Activated T-cell treated with anti-CD3 and anti-CD28 coated beads, Interleukin-2, amount 50 U/mL, for 24 hours (primary cell): Measurements from ENCODE around the gene PCDH18.
"Not testable (repeated sequence)": the region's sequence is repeated elsewhere in the genome, so short reads cannot be mapped to it uniquely, and the experiment has no call there.

ENCODE experiments used
- DNase-seq: peaks from one replicate; pipeline ENCODE4 v3.0.0-alpha.2; 2020
- H3K27ac Mint-ChIP-seq: 2 replicates; pipeline ENCODE4 v1.8.0; 2020; ENCODE audit warnings: mild to moderate bottlenecking, mixed read lengths
- H3K27me3 Mint-ChIP-seq: 2 replicates; pipeline ENCODE4 v1.8.0; 2020; ENCODE audit warnings: mixed read lengths
- H3K36me3 Mint-ChIP-seq: 2 replicates; pipeline ENCODE4 v1.8.0; 2020; ENCODE audit warnings: low read depth, mixed read lengths
- H3K4me1 Mint-ChIP-seq: 2 replicates; pipeline ENCODE4 v1.8.0; 2020; ENCODE audit warnings: low read depth, mixed read lengths
- H3K4me3 Mint-ChIP-seq: 2 replicates; pipeline ENCODE4 v1.8.0; 2020; ENCODE audit warnings: mild to moderate bottlenecking, moderate library complexity, mixed read lengths
- H3K9me3 Mint-ChIP-seq: 2 replicates; pipeline ENCODE4 v1.8.0; 2020; ENCODE audit warnings: mixed read lengths

The PCDH18 gene

DNA sequence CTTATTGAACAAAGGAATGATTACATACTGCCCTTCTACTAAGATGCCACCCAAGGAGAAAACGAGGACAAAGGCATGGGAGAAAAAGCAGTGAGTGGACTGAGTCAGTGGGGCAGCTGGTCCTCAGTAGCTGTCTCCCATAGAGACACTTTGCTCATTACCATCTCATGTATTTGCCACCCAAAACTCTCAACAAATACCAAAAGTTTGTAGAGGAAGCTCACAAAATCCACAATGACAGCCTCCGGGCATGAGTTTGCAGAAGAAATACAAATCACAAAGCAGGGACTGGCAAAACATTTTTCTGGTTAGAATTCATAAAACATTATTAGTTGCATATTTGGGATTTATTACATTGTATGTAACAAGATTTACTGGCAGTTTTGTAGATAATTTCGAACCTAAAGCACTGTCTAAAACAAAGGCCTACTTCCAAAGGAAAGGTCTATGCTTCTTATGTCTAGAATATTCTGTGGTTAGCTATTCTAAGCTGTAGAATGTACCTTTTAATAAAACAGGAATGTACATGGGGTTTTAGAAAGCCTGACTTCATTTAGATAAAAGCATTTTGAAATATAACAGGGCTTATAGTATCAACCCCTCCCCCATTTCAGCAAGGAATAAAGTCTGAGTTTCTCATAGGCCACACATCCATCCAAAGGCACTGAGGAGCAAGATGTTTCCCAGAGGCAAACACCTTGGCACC, 17.7 kb downstream of the PCDH18 start:
- DNase-seq: no peak
- H3K27ac Mint-ChIP-seq: no peak overlapping the region
- H3K4me1 Mint-ChIP-seq: no peaks in the 10 kb centered on the region
- H3K36me3 Mint-ChIP-seq: no peaks in the 10 kb centered on the region
- H3K27me3 Mint-ChIP-seq: no peaks in the 10 kb centered on the region
- H3K9me3 Mint-ChIP-seq: peaks cover 3% of the 10 kb centered on the region
- H3K4me3 Mint-ChIP-seq: no peak overlapping the region

DNA sequence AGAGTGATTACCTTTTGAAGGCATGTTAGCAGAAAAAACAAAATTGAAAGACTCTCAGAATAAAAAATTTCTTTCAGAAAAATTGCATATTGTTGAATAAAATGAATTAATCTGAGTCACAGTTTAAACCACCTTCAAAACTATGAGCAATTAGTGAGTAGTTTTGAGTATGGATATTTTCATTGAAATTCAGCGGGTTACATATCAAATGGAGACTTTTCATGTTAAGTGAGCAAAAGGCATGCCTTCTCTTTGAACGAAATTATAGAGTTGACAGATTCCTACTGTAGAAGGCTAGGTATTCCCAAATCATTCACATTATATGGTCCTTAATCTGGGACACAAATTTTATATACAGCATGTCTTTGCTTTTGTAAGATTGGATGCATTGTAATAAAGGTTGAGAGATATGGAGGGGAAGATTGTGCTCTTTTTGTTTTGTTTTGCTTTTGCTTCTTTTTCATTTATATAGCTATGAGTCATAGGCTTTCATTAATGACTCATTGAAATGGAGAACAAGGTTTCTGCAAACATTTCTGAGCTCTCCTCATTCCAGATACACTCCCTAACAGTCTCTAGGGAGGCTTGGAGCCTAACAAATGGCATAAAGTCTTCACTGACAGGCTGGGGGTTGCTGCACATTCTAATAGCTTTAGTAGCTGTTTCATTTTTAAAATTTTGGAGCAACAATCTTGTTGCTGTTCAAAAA, 21.6 kb downstream of the PCDH18 start:
- Mint-ChIP-seq H3K9me3 (peaks cover 3% of the 10 kb centered on the region), H3K27ac (no peak overlapping the region), H3K4me3 (no peak overlapping the region), H3K36me3 (no peaks in the 10 kb centered on the region), H3K4me1 (no peaks in the 10 kb centered on the region), H3K27me3 (no peaks in the 10 kb centered on the region)
- DNase-seq: no peak

DNA sequence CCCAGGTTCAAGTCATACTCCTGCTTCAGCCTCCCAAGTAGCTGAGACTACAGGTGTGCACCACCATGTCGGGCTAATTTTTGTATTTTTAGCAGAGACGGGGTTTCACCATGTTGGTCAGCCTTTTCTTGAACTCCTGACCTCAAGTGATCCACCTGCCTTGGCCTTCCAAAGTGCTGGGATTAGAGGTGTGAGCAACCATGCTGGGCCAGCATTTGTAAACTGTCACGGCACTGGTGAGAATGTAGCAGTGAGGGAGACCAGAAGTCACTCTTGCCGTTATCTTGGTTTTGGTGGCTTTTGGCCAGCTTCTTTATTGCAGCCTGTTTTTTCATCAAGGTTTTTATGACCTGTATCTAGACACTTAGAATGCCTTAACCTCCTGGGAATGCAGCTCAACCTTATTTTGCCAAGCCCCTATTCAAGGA, 22.4 kb downstream of the PCDH18 start:
- Mint-ChIP-seq H3K27ac (no peak overlapping the region), H3K9me3 (peaks cover 3% of the 10 kb centered on the region), H3K4me3 (no peak overlapping the region), H3K4me1 (no peaks in the 10 kb centered on the region), H3K36me3 (no peaks in the 10 kb centered on the region), H3K27me3 (no peaks in the 10 kb centered on the region)
- no peak for DNase-seq

DNA sequence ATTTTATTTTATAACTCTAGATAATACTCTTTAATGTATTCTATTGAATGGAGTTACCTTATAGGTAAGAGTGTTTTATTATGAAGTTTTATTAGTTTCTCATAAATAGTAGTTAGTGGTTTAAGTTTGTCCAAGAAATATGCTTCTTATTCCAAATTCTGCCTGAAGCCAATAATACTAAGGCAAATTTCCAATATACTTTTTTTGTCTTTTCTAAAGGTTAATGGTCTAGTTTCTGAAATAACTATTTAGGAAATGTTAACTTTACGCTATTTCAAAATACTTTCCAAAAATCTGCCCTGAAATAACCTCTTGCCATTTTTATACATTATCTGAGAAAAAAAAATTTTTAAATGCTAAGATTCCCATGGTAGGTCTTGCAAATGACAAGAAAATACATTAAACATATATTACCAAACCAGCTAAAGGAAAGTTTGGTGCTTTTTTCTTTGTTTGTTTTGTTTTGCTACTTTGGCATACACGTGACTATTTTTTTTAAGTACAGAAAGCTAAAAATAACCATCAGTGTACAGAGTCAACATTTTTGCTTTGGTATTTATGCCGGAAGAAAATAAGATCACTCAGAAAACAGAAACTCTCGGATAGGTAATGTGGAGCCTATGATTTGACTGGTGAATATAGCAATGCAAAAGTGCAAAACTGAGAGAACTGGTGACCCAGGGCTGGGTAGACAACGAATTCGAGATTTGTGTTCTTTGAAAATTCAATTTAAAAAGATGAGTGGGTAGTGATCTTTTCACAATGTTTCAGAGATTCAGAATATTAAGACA, 29.8 kb downstream of the PCDH18 start:
- H3K27me3 Mint-ChIP-seq: no peaks in the 10 kb centered on the region
- no peaks in the 10 kb centered on the region for H3K4me1 Mint-ChIP-seq
- H3K9me3 Mint-ChIP-seq: peaks cover 5% of the 10 kb centered on the region
- no peak overlapping the region for H3K27ac Mint-ChIP-seq
- no peak for DNase-seq
- H3K4me3 Mint-ChIP-seq: no peak overlapping the region
- no peaks in the 10 kb centered on the region for H3K36me3 Mint-ChIP-seq

DNA sequence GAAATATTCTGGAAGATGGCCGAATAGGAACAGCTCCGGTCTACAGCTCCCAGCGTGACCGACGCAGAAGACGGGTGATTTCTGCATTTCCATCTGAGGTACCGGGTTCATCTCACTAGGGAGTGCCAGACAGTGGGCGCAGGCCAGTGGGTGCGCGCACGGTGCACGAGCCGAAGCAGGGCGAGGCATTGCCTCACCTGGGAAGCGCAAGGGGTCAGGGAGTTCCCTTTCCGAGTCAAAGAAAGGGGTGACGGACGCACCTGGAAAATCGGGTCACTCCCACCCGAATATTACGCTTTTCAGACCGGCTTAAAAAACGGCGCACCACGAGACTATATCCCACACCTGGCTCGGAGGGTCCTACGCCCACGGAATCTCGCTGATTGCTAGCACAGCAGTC, 36.0 kb downstream of the PCDH18 start:
- not testable (repeated sequence) for H3K36me3 Mint-ChIP-seq, H3K9me3 Mint-ChIP-seq, H3K4me3 Mint-ChIP-seq, H3K27ac Mint-ChIP-seq, H3K4me1 Mint-ChIP-seq, H3K27me3 Mint-ChIP-seq, DNase-seq

DNA sequence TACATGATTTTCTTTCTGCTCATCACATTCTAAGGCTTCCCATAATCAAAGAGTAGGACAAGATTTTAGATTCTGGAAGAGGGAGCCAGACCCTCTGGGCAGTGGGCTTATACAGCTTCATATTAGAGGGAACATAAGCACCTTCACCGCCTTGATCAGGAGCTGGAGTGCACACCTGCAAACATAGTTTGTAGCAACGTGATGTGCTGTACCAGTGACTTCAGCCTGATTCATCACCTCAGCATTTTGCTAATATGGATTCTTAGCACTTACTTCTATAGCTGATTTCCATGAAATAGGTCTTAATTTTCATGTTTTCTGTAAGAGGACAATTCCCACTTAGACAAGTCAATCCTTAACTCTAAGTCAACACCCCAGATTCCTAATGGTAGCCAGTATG, 36.7 kb downstream of the PCDH18 start:
- Mint-ChIP-seq H3K4me1 (no peaks in the 10 kb centered on the region), H3K9me3 (peaks cover 3% of the 10 kb centered on the region), H3K36me3 (no peaks in the 10 kb centered on the region), H3K27me3 (no peaks in the 10 kb centered on the region), H3K4me3 (no peak overlapping the region), H3K27ac (no peak overlapping the region)
- DNase-seq: no peak

DNA sequence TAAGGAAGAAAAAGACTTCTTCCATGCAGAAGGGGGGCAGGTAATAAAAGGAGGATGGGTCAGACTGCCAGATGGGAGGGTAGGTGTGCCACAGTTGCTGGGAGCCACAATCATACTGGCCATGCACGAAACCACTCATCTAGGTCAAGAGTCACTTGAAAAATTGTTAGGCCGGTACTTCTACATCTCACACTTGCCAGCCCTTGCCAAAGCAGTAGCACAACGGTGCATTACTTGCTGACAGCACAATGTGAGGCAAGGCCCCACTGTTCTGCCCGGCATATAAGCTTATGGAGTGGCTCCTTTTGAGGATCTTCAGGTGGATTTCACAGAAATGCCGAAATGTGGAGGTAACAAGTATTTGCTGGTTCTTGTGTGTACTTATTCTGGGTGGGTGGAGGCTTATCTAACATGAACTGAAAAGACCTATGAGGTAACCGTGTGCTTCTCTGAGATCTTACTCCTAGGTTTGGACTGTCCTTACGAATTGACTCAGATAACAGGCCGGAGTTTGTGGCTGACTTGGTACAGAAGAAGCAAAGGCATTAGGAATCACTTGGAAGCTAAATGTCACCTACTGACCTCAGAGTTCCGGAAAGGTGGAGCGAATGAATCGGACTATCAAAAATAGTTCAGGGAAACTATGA, 48.9 kb downstream of the PCDH18 start:
- not testable (repeated sequence) for H3K4me1 Mint-ChIP-seq, H3K36me3 Mint-ChIP-seq, H3K4me3 Mint-ChIP-seq, H3K27me3 Mint-ChIP-seq, H3K27ac Mint-ChIP-seq, DNase-seq
- peaks cover 10% of the 10 kb centered on the region for H3K9me3 Mint-ChIP-seq

DNA sequence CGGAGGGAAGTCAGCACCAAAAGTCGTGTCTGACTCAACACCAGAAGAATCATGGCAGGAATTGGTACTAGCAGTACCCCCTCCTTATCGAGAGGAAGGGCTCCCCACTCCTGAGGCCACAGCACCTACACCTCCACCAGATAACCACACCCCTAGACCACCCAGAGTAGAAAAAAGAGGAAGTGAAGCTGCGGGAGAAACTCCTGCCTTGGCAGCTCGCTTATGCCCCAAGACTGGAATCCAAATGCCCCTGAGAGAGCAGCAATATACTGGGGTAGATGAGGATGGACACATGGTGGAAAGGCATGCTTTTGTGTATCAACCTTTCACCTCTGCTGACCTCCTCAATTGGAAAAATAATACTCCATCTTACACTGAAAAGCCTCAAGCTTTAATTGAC, 52.6 kb downstream of the PCDH18 start:
- not testable (repeated sequence) for H3K4me1 Mint-ChIP-seq, DNase-seq, H3K4me3 Mint-ChIP-seq, H3K27ac Mint-ChIP-seq, H3K36me3 Mint-ChIP-seq, H3K27me3 Mint-ChIP-seq
- H3K9me3 Mint-ChIP-seq: peaks cover 10% of the 10 kb centered on the region

DNA sequence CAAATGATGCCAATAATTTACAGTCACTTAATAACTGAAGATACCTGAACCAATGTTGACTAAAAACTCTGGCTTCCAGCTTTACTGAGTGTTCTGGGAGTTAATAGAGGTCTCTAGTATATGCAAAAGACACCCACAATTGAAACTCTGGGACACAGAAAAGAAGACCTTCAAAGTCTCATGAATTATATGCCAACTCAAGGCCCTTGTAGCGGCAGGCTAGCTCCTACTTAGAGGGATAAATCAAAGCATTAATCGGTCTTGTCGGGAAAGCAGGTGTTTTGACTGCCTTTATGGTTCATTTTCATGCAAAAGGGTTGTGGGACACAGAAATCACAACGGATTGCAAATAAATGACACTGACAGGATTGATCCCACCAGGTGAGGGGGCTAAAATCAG, 55.9 kb downstream of the PCDH18 start:
- Mint-ChIP-seq H3K4me1 (no peaks in the 10 kb centered on the region), H3K27ac (no peak overlapping the region), H3K4me3 (no peak overlapping the region), H3K36me3 (no peaks in the 10 kb centered on the region), H3K27me3 (no peaks in the 10 kb centered on the region), H3K9me3 (peaks cover 15% of the 10 kb centered on the region)
- no peak for DNase-seq

DNA sequence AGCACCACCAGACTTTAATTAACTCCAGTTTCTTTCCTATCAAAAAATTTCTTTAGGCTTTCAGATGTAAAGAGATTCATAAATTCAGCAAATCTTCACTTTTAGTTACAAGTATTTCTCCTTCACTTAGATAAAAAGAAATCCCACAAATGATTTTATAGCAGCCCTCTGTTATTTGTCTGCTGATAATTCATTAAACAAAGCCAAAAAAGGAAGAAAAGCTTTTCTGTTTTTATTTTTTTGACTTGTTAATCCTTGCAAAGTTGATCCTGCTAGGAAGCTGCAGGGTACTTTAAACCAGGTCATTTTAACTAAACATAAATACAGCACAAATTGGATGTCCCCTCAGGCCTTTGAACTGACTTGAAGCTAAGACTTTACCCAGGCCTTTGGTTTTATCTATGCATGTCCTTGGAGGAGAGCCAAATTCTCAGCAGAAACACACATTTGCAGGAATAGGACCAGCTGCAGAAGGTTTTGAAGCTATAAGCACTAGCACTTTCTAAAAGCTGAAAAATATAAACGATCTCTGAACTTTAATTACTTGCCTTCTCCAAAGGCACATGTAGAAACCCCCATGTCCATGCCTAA, 57.5 kb downstream of the PCDH18 start:
- H3K27me3 Mint-ChIP-seq: no peaks in the 10 kb centered on the region
- DNase-seq: no peak
- peaks cover 10% of the 10 kb centered on the region for H3K9me3 Mint-ChIP-seq

DNA sequence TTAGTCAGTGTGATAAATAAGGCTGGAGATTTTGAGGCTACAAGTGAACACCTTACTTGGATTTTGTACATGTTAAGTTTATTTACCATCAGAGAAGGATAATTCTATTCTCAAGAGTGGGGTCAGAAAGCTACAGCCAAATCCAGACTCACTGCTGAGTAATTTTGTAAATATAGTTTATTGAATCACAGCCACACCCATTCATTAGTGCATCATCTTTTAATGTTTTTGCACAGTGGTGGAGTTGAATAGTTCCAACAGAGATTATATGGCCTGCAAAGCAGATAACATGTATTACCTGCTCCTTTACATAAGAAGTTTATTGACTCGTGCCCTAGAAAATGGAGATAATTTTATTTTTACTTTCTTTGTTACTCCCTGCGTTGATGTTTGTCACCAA, 60.4 kb downstream of the PCDH18 start:
- no peak overlapping the region for H3K27ac Mint-ChIP-seq
- H3K4me3 Mint-ChIP-seq: no peak overlapping the region
- H3K9me3 Mint-ChIP-seq: peaks cover 12% of the 10 kb centered on the region
- DNase-seq: no peak
- no peaks in the 10 kb centered on the region for H3K36me3 Mint-ChIP-seq
- H3K4me1 Mint-ChIP-seq: no peaks in the 10 kb centered on the region
- no peaks in the 10 kb centered on the region for H3K27me3 Mint-ChIP-seq

More for the DNA sequence above, 57.5 kb downstream of the PCDH18 start:
- Mint-ChIP-seq H3K4me3 (no peak overlapping the region), H3K27ac (no peak overlapping the region), H3K36me3 (no peaks in the 10 kb centered on the region), H3K4me1 (no peaks in the 10 kb centered on the region)

DNA sequence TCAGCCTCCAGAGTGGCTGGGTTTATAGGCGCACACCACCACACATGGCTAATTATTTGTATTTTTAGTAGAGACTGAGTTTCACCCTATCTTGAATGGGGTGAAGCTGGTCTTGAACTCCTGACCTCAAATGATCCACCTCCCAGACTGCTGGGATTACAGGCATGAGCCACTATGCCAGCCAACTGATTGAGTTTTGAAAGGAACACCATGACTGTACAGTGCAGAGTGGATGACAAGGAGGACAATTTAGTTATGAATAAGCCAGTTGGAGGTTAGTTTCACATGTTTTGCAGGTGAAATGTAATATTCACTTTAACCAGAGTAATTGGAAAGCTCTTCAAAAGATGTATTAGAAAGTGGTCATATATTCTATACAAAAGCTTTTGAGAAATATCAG, 60.8 kb downstream of the PCDH18 start:
- DNase-seq: no peak
- Mint-ChIP-seq H3K36me3 (no peaks in the 10 kb centered on the region), H3K4me3 (no peak overlapping the region)

DNA sequence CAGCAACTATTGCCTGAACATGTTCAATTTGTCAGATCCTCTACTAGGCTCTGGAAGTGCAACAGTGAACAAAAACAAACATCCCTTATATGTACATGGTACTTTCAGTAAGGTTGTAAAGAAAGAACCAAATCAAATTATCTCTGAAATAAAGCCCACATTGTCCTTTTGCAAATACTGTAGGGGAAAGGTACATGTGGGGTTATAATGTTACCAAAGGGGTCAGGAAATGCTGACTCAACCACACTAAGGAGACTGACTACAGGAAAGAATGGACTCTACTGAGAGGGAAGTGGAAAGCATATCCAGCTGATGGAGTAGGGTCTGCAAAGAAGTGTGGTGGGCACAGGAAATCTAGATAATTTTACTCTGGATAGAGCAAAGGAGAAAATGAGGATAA, 61.5 kb downstream of the PCDH18 start:
- Mint-ChIP-seq H3K27ac (no peak overlapping the region), H3K9me3 (peaks cover 12% of the 10 kb centered on the region)

More for the DNA sequence above, 60.8 kb downstream of the PCDH18 start:
- Mint-ChIP-seq H3K4me1 (no peaks in the 10 kb centered on the region), H3K27me3 (no peaks in the 10 kb centered on the region), H3K27ac (no peak overlapping the region), H3K9me3 (peaks cover 12% of the 10 kb centered on the region)

More for the DNA sequence above, 61.5 kb downstream of the PCDH18 start:
- no peak for DNase-seq
- Mint-ChIP-seq H3K27me3 (no peaks in the 10 kb centered on the region), H3K4me3 (no peak overlapping the region), H3K4me1 (no peaks in the 10 kb centered on the region), H3K36me3 (no peaks in the 10 kb centered on the region)
